H9 (cell line): ENCODE data around the gene MSANTD2. TPM values are rescaled to one million over a fixed set of nuclear protein-coding genes. Genes with fewer than 3 reads are reported as not detected.

Experiments used
- DNase-seq: peaks from one replicate; pipeline ENCODE4 v3.0.0-alpha.2; 2017
- H2AFZ ChIP-seq: one replicate; pipeline ENCODE4 v1.6.1; 2013; ENCODE audit warnings: mild to moderate bottlenecking, low read length, control low read depth, moderate library complexity
- H2AK5ac ChIP-seq: 2 replicates; pipeline ENCODE4 v1.6.1; 2013; ENCODE audit warnings: low read length, control low read depth, mixed read lengths; ENCODE audit not compliant: insufficient read length
- H2BK120ac ChIP-seq: one replicate; pipeline ENCODE4 v1.6.1; 2013; ENCODE audit warnings: low read depth, mild to moderate bottlenecking, low read length, control low read depth, inconsistent platforms; ENCODE audit not compliant: poor library complexity, severe bottlenecking
- H2BK12ac ChIP-seq: 2 replicates; pipeline ENCODE4 v1.6.1; 2013; ENCODE audit warnings: low read length, control low read depth, mixed read lengths, low read depth; ENCODE audit not compliant: insufficient read length
- H2BK15ac ChIP-seq: 2 replicates; pipeline ENCODE4 v1.6.1; 2013; ENCODE audit warnings: low read depth, low read length, control low read depth
- H2BK20ac ChIP-seq: one replicate; pipeline ENCODE4 v1.6.1; 2013; ENCODE audit warnings: low read depth, mild to moderate bottlenecking, low read length, control low read depth, inconsistent platforms; ENCODE audit not compliant: poor library complexity, severe bottlenecking
- H2BK5ac ChIP-seq: 2 replicates; pipeline ENCODE4 v1.6.1; 2013; ENCODE audit warnings: low read length, control low read depth, mixed read lengths; ENCODE audit not compliant: insufficient read length
- H3K14ac ChIP-seq: 2 replicates; pipeline ENCODE4 v1.6.1; 2013; ENCODE audit warnings: low read length, control low read depth; ENCODE audit not compliant: insufficient read depth
- H3K18ac ChIP-seq: 2 replicates; pipeline ENCODE4 v1.6.1; 2013; ENCODE audit warnings: low read depth, mild to moderate bottlenecking, mixed read lengths, low read length, control low read depth; ENCODE audit not compliant: insufficient read length
- H3K23ac ChIP-seq: 2 replicates; pipeline ENCODE4 v1.6.1; 2013; ENCODE audit warnings: low read length, control low read depth, mixed read lengths, low read depth; ENCODE audit not compliant: insufficient read length
- H3K23me2 ChIP-seq: 2 replicates; pipeline ENCODE4 v1.6.1; 2013; ENCODE audit warnings: low read depth, mild to moderate bottlenecking, mixed read lengths, low read length, control low read depth; ENCODE audit not compliant: insufficient read length, poor library complexity, severe bottlenecking
- H3K27ac ChIP-seq: 2 replicates; pipeline ENCODE4 v1.5.1; 2013; ENCODE audit warnings: low read length, control low read depth, mixed read lengths, low read depth; ENCODE audit not compliant: insufficient read length
- H3K27me3 ChIP-seq: 2 replicates; pipeline ENCODE4 v1.6.1; 2013; ENCODE audit warnings: low read length, control low read depth, inconsistent platforms; ENCODE audit not compliant: insufficient read depth
- H3K4ac ChIP-seq: 2 replicates; pipeline ENCODE4 v1.6.1; 2013; ENCODE audit warnings: low read depth, mild to moderate bottlenecking, control low read depth, inconsistent platforms, low read length, moderate library complexity
- H3K4me1 ChIP-seq: 2 replicates; pipeline ENCODE4 v1.6.1; 2013; ENCODE audit warnings: low read length, control low read depth, inconsistent platforms; ENCODE audit not compliant: insufficient read depth
- H3K4me2 ChIP-seq: 2 replicates; pipeline ENCODE4 v1.6.1; 2013; ENCODE audit warnings: low read length, control low read depth, mixed read lengths; ENCODE audit not compliant: insufficient read length, insufficient read depth
- H3K56ac ChIP-seq: 2 replicates; pipeline ENCODE4 v1.6.1; 2013; ENCODE audit warnings: low read depth, mild to moderate bottlenecking, mixed read lengths, low read length, control low read depth; ENCODE audit not compliant: insufficient read length
- H3K79me1 ChIP-seq: 2 replicates; pipeline ENCODE4 v1.6.1; 2013; ENCODE audit warnings: low read depth, mild to moderate bottlenecking, moderate library complexity, low read length, control low read depth, inconsistent platforms; ENCODE audit not compliant: insufficient read depth, poor library complexity, severe bottlenecking
- H3K79me2 ChIP-seq: 2 replicates; pipeline ENCODE4 v1.6.1; 2013; ENCODE audit warnings: low read length, control low read depth, inconsistent platforms; ENCODE audit not compliant: insufficient read depth
- H3K9ac ChIP-seq: 2 replicates; pipeline ENCODE4 v1.6.1; 2013; ENCODE audit warnings: low read length, control low read depth, mixed read lengths; ENCODE audit not compliant: insufficient read length; ENCODE audit errors: extremely low read depth
- H3K9me3 ChIP-seq: one replicate; pipeline ENCODE4 v1.6.1; 2013; ENCODE audit warnings: low read depth, low read length, inconsistent platforms; ENCODE audit not compliant: control insufficient read depth
- H3T11ph ChIP-seq: one replicate; pipeline ENCODE4 v1.6.1; 2013; ENCODE audit warnings: mild to moderate bottlenecking, low read length, control low read depth, inconsistent platforms
- H4K20me1 ChIP-seq: one replicate; pipeline ENCODE4 v1.6.1; 2013; ENCODE audit not compliant: control insufficient read depth, insufficient read length, insufficient read depth
- H4K5ac ChIP-seq: 2 replicates; pipeline ENCODE4 v1.6.1; 2013; ENCODE audit warnings: low read depth, mild to moderate bottlenecking, mixed read lengths, low read length, control low read depth; ENCODE audit not compliant: insufficient read length
- H4K8ac ChIP-seq: replicated peaks from 2 replicates; pipeline ENCODE4 v1.6.1; 2013; ENCODE audit warnings: low read length, control low read depth, mixed read lengths, low read depth; ENCODE audit not compliant: insufficient read length
- H4K91ac ChIP-seq: 2 replicates; pipeline ENCODE4 v1.6.1; 2013; ENCODE audit warnings: low read depth, mild to moderate bottlenecking, moderate library complexity, mixed read lengths, low read length, control low read depth; ENCODE audit not compliant: insufficient read length
- H3K27ac Mint-ChIP-seq, 3 experiments: 2 replicates in 2 of 3; 3 replicates in 1 of 3; pipeline ENCODE4 v1.8.0; 2020 to 2021; ENCODE audit warnings: mixed read lengths in 3 of 3, mild to moderate bottlenecking in 1 of 3, moderate library complexity in 1 of 3
- H3K27me3 Mint-ChIP-seq: 2 replicates; pipeline ENCODE4 v1.8.0; 2021; ENCODE audit warnings: low read depth, mild to moderate bottlenecking, moderate library complexity, mixed read lengths
- H3K36me3 Mint-ChIP-seq, 3 experiments: 2 replicates in 2 of 3; 3 replicates in 1 of 3; pipeline ENCODE4 v1.8.0; 2020 to 2021; ENCODE audit warnings: low read depth in 3 of 3, mixed read lengths in 3 of 3; ENCODE audit not compliant: insufficient read depth in 1 of 3
- H3K4me1 Mint-ChIP-seq, 2 experiments: 2 replicates each; pipeline ENCODE4 v1.8.0; 2020; ENCODE audit warnings: mixed read lengths in 2 of 2
- H3K4me3 Mint-ChIP-seq, 2 experiments: 2 replicates in 1 of 2; 3 replicates in 1 of 2; pipeline ENCODE4 v1.8.0; 2020 to 2021; ENCODE audit warnings: mild to moderate bottlenecking in 2 of 2, mixed read lengths in 2 of 2, moderate library complexity in 1 of 2
- H3K9me3 Mint-ChIP-seq, 2 experiments: 2 replicates in 1 of 2; 3 replicates in 1 of 2; pipeline ENCODE4 v1.8.0; 2020; ENCODE audit warnings: mild to moderate bottlenecking in 2 of 2, mixed read lengths in 2 of 2, moderate library complexity in 1 of 2
- CTCF ChIP-seq: fragments of 200-600 bp; sonication (generic); conservative IDR thresholded peaks from 3 replicates; pipeline ENCODE4 v1.8.0; 2021; ENCODE audit warnings: antibody characterized with exemption, mild to moderate bottlenecking
- total RNA-seq: library from RNA; stranded (reverse); gene quantifications from 2 replicates; pipeline ENCODE4 v1.2.1, GENCODE V29; 2021

MSANTD2 gene
- total RNA-seq, 1 experiment from 2014 or later, result 18.1 TPM

DNA sequence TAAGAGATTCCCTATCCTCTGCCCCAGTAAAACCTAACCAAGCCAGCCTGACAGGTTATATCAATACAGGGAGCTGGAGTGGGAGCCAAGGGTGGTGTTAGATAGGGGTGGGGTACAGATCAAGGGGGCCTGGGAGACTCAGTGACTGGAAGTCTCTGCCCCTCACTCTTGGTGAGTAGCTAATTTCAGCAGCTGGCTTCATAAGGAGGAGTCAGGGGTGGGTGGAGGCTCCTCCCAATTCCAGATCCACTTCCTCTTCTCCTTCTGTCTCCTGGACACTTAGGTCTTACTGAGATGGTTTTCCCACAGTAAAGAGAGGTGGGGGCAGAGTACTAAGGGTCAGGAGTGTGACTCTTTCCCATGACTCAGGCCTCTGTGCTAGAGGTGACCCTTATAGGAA, 47.0 kb downstream of the MSANTD2 start:
- no peaks in the 10 kb centered on the region for H3K9me3 ChIP-seq
- no peak overlapping the region for H3K4ac ChIP-seq
- H4K20me1 ChIP-seq, result no peaks in the 10 kb centered on the region
- H2BK12ac ChIP-seq, result no peak overlapping the region
- no peak overlapping the region for H3K14ac ChIP-seq
- no peak overlapping the region for H2AFZ ChIP-seq
- H3K79me2 ChIP-seq, result no peaks in the 10 kb centered on the region
- H2AK5ac ChIP-seq, result no peak overlapping the region
- H3K23me2 ChIP-seq, result peaks cover 3% of the 10 kb centered on the region
- H3K36me3 Mint-ChIP-seq, result no peaks in the 10 kb centered on the region; a peak in 2 of 7 replicates
- no peak overlapping the region for H4K5ac ChIP-seq
- H3K27me3 ChIP-seq, result peaks cover 91% of the 10 kb centered on the region
- H2BK120ac ChIP-seq, result no peak overlapping the region
- no peak overlapping the region for H2BK15ac ChIP-seq
- TF ChIP-seq CTCF, result no peak
- H3T11ph ChIP-seq, result no peak overlapping the region
- H4K91ac ChIP-seq, result no peak overlapping the region
- H3K4me3 Mint-ChIP-seq, result no peak overlapping the region; a peak in 1 of 5 replicates
- no peak overlapping the region for H3K9ac ChIP-seq
- no peak overlapping the region for H3K56ac ChIP-seq
- no peak overlapping the region for H4K8ac ChIP-seq
- H3K4me1 Mint-ChIP-seq, result peaks cover 12 to 42% of the 10 kb centered on the region in 2 experiments
- peaks cover 66% of the 10 kb centered on the region for H3K27me3 Mint-ChIP-seq
- H3K4me2 ChIP-seq, result no peak overlapping the region
- no peaks in the 10 kb centered on the region for H3K79me1 ChIP-seq
- peaks cover 3% of the 10 kb centered on the region; the same call in 1 of the 2 replicates for H3K4me1 ChIP-seq
- H3K27ac Mint-ChIP-seq, result no peak overlapping the region; a peak in 1 of 7 replicates
- no peak overlapping the region for H3K27ac ChIP-seq
- no peak overlapping the region for H3K23ac ChIP-seq
- peaks cover 1 to 11% of the 10 kb centered on the region in 2 experiments; a peak in 3 of 5 replicates for H3K9me3 Mint-ChIP-seq
- H3K18ac ChIP-seq, result no peak overlapping the region
- no peak overlapping the region for H2BK20ac ChIP-seq
- no peak for DNase-seq
- no peak overlapping the region for H2BK5ac ChIP-seq
